GM12801 (cell line): ENCODE data around the gene LLGL1.

ENCODE experiments used
- TF ChIP-seq, protein P1 (sequence below): IDR thresholded peaks from one replicate; pipeline ENCODE4 v1.5.1; 2011; ENCODE audit warnings: control low read depth; ENCODE audit not compliant: insufficient read length; ENCODE audit errors: extremely low read depth

The LLGL1 gene

DNA sequence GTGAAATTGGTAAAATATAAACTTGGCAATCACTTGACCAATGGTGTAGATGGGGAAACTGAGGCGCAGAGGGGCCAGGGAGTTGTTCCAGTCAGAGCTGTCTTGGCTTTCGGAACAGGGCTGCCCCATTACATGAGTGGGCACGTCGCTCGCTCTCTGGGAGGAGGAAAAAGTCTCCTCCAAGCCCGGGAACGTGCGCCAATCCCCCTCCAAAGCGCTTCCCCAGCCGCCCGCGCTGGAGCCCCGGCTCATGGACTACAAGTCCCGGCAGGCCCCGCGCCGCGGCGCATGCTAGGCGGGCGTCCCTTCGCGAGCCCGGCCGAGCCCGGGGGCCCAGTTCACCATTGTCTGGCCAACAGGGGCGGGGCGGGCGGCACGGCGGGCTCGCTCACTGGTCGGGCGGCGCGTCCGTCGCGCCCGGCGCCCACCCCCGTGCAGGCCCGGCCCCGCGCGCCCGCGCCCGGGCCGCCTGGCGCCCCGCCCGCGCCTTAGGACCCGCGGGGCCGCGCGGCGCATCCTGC lies at the start of gene LLGL1:
LLGL1 (plus strand) TSS at position 515 of the 521 bp plus-strand sequence. CDS start 48 bp downstream, outside the sequence.
- TF ChIP-seq, protein P1, sequence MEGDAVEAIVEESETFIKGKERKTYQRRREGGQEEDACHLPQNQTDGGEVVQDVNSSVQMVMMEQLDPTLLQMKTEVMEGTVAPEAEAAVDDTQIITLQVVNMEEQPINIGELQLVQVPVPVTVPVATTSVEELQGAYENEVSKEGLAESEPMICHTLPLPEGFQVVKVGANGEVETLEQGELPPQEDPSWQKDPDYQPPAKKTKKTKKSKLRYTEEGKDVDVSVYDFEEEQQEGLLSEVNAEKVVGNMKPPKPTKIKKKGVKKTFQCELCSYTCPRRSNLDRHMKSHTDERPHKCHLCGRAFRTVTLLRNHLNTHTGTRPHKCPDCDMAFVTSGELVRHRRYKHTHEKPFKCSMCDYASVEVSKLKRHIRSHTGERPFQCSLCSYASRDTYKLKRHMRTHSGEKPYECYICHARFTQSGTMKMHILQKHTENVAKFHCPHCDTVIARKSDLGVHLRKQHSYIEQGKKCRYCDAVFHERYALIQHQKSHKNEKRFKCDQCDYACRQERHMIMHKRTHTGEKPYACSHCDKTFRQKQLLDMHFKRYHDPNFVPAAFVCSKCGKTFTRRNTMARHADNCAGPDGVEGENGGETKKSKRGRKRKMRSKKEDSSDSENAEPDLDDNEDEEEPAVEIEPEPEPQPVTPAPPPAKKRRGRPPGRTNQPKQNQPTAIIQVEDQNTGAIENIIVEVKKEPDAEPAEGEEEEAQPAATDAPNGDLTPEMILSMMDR, result no peak

- TF ChIP-seq, protein P1, result no peak
These were observed 49.3 kb upstream of the LLGL1 start for GRCh38 chr17:18176176-18176575.

- TF ChIP-seq, protein P1, result no peak
These were observed 48.3 kb upstream of the LLGL1 start for GRCh38 chr17:18177133-18177532.

DNA sequence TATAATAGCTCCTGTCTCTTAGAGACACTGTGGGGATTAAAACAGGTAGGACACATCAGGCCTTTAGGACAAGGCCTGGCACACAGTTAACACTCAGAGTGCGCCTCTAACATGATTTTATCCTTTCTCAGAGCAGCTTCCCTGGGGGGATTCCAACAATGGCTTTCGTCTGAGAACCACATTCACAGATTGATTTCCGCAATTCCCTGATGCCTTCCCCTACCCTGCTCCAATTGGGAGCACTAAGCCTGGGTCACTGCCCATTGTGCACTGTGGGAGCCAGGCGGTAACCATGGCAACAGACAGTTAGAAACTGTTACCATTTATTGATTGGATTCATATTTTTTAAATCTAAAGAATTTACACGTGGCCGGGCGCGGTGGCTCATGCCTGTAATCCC lies 47.7 kb upstream of the LLGL1 start:
- TF ChIP-seq, protein P1, result no peak

GRCh38 chr17:18179196-18179595 lies 46.2 kb upstream of the LLGL1 start:
- TF ChIP-seq, protein P1, result no peak

GRCh38 chr17:18179804-18180203 lies 45.6 kb upstream of the LLGL1 start:
- TF ChIP-seq, protein P1, result no peak

- TF ChIP-seq, protein P1, result no peak
These were observed 44.1 kb upstream of the LLGL1 start for GRCh38 chr17:18181358-18181757.
